Activated CD8-positive, alpha-beta memory T cell treated with anti-CD3 and anti-CD28 coated beads for 48 hours (primary cell): ENCODE measurements around the gene ZNHIT3.
"Not testable (repeated sequence)": the region's sequence is repeated elsewhere in the genome, so short reads cannot be mapped to it uniquely, and the experiment has no call there.

Experiments
- DNase-seq, 3 experiments: peaks; one replicate each; pipeline ENCODE4 v3.0.0-alpha.2; 2020; ENCODE audit warnings: low read depth in 2 of 3, low spot score in 2 of 3

Gene ZNHIT3

DNA sequence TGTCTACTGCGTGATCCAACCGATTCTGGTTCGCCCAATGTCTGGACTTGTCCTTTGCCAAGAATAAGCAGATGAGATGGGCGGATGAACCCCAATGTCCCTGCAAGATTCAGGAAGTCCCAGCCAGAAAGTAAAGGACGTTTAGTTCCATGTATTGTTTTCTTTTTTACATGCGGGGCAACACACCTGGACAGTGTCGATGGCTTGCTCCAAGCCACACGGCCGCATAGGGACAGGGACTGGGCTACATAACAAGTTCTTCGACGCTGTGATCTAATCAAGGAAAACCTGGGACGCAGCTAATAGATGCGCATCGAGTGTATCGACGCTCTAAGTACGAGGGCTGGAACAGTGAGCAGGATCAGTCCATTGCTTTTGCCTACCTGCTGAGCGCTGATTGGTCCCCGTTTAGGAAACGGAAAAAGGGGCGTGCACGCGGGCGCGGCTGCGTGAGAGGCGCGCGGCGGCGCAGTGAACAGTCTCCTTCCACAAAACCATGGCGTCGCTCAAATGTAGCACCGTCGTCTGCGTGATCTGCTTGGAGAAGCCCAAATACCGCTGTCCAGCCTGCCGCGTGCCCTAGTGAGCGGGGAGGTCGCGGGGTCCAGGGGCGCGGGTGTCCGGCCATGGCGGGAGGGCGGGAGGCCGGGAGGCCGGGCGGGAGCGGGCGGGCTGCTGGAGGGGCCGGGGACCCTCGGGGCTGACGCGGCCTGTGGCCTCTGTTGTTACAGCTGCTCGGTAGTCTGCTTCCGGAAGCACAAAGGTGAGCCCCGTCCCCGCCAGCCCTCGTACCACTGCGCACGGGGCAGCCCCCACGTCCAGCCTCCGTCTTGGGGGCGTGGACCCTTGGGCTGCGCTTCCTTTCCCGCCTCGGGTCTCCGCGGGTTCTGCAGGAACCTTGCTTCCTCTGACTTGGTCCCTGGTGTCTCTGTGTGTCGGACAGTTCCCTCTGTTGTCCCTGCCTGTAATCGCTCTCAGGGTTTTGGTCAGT lies at the start of gene ZNHIT3:
TSS of gene ZNHIT3 (plus strand) at position 478 of the 991 bp plus-strand sequence. CDS start at position 497, 19 bp downstream.
- peak; percentile 66 to 72 (median 68) for DNase-seq

DNA sequence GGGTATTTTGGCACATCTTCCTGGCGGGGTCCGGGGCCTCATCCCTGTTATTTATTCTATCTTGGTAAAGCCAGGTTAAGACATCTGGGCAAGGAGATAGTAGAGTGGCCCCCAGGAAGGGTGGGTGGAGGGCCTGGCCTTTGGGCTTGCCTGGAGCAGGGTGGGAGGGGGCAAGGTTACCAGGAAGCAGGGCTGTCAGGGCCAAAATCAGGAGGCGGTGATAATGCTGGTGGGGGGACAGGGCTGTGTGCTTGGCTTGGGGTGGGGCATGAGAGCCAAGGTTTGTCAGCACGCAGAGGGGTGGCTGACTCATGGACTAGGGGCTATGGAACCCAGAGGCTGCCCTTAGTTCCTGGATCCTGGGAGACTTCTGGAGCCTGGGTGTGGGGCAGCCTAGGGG lies 44.7 kb upstream of the ZNHIT3 start:
- DNase-seq: not testable (repeated sequence)

DNA sequence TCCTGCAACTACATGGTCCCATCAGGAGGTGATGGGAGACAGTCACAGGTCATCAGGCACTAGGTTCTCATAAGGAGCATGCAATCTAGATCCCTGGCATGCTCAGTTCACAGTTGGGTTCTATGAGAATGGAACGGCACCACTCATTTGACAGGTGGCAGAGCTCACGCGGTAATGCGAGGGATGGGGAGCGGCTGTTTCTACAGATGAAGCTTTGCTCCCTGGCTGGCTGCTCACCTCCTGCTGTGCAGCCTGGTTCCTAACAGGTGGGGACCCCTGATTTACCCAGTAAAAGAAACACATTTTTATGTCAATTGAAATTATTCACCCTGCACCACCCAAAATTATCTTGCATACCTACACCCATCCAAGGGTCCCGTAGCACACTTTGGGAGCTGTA lies 42.7 kb upstream of the ZNHIT3 start:
- no peak for DNase-seq

DNA sequence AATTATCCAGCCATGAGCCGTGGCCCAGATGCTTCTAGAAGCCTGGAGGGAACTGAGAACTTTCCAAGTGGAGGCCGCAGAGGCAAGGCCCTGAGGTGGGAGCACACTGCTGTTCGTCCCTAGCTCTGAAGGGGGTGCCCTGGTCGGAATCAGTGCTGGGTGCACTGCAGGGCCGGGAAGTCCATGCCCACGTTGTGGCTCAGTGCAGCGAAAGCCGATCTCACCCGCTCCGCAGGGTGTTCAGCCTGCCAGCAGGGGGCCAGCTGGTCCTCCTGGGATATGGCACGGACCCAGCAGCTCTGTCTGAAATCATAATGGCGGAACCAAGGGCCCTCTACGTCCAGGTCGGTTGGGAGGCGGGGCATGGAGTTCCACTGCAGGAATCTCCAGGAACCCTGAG lies 36.5 kb upstream of the ZNHIT3 start:
- not testable (repeated sequence) for DNase-seq

DNA sequence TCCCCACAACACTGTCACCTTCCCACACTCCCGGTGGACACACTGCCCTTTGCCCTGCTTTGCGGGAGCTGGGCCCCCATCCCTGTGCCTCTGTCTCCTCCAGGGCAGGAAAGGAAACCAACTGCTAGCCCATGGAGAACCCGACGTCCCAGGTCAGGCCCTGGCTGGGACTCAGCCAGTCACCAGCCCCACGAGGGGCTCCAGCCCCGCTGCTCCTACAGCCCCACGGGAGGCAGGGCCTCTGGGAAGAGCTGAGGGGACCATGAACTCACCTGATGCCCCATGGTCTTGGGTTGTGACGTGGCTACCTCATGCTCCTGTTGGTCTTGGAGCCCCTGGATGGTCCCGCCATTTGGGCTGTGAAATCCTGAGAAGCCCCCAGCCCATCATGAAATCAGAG lies 33.6 kb upstream of the ZNHIT3 start:
- not testable (repeated sequence) for DNase-seq

DNA sequence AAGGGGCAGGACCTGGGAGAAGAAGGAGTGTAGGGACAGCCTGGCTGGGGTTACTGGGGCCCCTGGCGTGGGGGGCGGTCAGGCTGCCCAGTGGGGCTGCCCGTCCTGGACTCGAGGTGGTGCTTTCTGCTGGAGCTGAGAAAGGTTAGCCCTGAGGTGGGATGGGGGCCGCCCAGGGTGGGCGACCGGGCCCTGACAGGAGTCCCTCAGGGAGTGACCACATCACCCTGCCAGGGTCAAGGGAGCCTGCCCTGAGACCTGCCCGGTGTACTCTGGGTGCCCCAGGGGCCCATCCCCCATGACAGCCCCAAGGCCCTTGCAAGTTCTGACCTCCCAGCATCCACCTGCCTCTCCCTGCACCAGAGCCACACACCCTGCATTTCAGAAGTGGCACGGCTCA lies 28.8 kb upstream of the ZNHIT3 start:
- not testable (repeated sequence) for DNase-seq

DNA sequence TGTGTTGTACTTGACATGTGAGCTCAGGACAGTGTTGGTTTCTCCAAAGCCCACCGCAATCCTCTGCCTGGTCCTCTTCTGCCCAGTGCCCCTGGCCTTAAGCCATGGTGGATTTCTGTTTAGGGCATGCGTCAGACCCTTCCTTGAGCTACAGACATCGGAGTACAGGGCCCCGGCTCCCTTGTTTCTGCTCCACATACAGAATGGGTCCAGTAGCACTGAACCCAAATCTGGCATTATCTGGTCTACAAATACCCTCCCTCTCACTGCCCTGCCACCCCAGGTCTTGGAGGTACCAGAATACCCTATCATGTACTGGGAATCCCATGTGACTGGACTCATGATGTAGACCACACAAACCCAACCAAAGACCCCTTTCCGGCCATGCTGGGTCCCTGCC lies 27.4 kb upstream of the ZNHIT3 start:
- DNase-seq: no peak

DNA sequence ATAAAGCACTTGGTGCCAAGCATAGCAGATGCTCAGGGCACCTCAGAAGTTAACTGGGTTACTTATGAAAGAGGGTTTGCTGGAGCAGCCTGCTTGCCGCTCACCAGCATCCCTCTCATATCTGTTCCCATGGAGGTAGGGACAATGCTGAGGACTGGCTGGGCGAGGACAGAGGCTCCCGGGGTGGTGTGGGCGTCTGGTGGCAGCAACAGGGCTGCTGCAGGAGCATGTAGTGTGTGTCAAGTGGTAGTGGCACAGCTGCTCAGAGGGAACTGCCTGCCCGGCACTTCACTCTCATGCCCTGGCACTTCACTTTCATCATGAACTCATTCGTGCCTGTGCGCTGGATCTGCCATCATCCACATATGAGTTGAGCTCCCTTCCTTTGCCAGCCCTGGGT lies 26.9 kb upstream of the ZNHIT3 start:
- no peak for DNase-seq

DNA sequence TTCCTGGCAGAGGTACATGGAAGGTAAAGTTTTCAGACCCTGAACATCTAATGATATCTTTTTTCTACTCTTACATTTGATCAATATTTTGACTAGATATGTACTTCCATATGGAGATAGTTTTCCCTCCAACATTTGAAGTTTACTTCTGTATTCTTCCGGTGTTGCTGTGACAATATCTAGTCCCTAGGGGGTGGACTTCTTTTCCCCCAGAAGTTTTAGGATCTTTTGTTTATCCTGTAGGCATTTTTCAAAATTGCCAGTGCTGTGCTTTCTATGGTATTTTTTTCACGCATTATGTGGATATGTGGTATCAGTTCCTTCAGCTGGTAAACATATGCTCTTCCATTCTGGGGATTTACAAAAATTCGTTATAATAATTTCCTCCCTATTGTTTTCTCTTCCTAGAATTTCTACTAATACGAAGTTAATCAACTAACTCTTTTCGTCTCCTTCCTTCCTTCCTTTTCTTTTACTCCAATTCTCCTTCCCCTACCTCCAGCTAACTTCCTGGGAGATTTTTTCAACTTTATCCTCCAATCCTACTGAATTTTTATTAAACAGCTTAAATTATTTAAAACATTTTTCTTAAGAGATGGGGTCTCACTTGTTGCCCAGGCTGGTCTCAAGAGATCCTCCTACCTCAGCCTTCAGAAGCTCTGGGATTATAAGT lies 26.1 kb upstream of the ZNHIT3 start:
- DNase-seq: no peak

DNA sequence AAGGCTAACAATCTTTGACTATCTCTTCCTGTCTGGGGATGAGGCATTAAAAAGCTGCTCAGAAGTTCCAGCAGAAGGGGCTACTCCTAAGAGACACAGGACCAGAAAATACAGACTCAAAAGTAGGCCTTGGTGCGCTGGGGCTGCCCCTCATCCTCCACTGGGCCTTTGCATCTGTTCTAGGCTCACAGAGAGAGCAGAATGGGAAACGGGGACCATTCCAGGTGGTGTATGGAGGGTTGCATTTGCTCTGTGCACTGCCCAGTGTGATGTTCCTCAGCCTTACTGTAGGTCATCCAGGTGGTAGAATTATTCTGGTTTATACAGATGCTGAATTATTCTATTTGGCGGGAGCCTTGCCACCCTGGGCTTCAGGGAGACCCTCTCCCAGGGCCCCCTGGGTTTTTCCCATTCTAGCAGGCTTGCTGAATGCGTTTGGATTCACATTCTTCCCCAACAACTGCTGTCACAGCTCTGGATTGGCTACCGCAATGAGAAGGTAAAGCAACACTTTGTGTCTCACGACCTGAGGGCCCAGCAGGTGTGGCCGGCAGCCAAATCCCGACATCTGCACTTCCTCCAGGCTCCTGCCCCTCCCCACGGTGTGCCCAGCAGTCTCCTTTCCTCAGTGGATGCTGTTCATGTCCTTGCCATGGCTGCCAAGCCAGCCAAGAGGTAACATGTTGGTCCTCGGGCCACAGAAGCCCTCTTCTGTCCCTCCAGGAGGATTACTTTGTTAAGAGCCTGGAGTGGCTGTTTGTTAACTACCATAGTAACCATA lies 25.0 kb upstream of the ZNHIT3 start:
- DNase-seq: no peak

DNA sequence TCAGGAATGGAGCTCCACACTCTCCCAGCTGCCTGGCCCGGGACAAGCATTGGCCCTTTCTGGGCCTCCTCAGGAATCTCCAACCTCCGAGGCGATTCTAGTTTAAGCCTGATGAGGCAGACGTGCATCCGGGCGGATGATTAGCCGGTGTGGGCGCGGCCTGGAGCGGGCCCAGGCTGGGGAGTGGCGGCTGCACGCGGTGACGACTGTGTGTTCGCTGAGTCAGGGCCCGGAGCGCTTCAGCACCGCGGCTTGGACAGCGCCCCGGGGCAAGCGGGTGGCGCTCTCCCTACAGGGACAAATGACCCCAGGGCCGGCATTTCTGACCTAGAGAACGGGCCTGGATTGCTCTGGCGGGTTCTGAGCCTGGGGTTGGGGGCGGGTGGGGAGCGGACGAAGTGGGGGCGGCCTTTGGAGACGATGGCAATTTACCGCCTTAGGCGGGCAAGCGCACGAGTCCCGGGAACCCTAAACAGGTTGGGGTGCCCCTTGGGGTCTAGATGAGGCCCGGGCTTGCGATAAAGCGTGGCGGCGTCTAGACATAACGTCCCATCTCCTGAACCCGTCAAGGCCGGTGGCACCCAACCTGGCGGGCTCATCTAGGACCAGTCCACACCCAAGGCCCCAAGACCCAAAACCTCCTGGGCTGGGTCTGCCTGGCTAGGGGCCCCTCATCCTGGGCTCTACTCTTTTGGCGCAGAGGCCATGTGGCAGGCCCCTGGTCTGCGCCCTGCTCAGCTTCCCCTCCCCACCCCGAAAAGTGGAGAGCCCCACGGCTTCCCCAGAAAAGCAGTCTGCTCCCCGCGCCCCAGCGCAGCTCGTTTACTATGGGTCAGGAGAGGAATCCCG lies 22.3 kb upstream of the ZNHIT3 start:
- DNase-seq: peak in 1 of 3 experiments; percentile 41

DNA sequence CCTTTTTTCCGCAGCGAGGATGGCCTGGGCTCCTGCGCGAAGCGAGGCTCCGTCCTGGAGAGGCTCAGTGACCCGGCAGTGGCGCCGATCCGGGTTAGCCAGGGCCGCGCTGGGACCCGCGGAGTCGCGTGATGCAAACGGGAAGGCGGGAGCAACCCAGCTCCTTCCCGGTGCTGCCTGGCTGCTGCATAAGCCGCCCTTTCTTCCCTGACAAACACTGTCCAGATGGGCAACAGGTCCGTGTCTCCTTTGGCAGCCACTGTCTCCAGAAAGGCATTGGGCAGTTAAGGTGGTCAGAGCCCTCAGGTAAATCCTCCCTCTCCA lies 21.8 kb upstream of the ZNHIT3 start:
- DNase-seq: no peak

DNA sequence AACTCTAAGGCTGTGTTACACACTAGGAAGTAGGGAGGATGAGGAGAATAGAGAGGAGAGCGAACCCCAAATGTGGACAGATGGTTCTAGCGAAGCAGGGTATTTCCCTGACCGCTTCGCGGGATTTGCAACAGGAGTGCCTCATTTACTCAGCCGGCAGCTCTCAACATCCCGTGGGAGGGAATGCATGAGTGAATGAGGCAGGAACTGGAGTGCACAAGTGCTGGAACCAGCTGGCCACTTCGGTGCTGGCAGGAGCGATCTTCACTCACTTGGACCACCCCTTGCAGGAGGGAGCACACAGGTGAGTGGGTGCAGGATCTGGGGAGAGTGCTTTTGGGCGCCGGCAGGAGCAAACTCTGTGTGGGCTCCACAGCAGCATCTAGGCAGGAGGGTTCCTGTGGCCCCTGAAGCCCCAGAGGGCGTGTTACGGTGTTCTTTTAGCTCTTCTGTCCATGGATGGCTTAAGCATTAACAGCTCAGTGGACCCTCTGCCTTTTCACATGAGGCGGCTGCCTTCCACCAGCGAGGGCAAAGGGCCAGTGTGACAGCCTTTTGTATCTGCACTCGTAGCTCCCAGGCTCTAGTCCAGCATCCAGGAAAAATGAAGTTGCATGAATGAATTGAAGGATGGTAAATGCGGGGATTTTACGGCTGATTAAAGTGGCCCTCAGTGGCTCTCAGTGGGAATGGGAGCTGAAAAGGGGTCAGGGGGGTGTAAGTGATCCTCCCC lies 17.4 kb upstream of the ZNHIT3 start:
- DNase-seq: no peak

DNA sequence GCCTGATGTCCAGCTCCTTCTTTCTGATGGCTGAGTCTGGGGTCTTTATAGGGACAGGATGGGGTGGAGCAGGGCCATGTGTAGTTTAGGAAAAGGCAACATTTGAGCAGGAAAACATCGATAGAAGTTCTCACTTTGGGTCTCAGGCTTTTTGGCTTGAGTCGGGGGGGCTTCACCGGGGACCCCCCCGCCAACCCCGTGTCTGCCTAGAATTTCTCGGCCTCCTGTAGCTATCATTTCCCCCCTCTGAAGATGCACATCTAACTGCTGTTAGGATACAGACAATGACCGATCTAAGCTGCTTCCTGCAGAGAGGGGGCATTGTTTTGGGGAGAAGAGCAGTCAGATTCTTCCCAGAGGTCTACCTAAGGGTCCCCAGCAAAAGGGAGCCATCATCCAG lies 16.7 kb upstream of the ZNHIT3 start:
- DNase-seq: no peak

DNA sequence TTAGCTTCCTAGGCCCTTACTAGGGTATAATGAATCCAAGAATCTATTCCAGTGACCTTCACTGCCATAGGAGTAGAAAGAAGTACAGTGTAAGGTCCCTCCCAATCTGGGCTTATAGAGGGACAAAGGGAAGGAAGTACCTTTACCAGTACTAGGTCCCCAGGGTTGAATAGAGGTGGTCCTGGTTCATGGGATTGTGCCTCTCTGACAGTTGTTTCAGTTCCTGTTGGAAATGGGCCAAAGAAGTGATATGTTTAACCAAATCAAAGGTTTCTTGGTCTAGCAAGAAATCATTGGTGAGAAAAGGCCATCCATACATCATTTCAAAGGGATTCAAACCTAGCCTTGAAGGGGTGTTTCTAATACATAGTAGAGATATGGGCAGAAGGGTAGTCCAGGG lies 16.0 kb upstream of the ZNHIT3 start:
- no peak for DNase-seq

DNA sequence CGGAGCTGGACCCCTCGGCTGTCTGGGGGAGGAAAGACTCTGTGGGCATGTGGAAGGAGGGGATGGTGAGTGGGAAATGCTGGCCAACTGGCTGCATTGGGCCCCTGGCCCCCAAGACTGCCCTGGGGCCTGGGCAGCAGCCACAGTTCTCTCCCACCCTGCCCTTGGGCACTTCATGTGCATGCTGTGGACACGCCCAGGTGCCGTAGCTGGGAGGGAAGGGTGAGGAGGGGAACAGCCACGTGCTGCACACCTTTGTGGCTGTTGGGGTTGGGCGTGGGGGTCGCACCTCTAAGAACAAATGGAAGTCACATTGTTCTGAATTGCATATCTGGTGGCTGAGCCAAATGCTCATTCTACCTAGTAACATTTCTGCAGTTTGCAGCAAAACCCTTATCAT lies 11.9 kb upstream of the ZNHIT3 start:
- DNase-seq: no peak

DNA sequence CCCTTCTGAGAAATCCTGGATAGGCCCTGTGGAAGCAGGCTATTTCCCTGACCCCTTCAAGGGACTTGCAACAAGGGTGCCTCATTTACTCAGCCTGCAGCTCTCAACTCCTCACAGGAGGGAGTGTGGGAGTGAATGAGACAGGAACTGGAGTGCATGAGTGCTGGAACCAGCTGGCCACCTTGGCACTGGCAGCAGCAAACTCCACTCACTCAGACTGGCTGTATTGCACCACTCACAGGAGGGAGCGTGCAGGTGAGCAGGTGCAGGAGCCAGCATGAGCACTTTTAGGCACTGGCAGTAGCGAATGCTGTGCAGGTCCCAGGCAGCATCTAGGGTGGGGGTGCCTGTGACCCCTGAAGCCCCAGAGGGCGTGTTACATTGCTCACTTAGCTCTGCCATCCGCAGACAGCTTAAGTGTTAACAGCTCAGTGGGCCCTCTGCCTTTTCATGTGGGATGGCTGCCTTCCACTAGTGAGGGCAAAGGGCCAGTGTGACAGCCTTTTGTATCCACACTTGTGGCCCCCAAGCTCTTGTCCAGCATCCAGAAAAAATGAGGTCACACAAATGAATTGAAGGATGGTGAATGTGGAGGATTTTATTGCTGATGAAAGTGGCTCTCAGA lies 11.0 kb upstream of the ZNHIT3 start:
- DNase-seq: no peak

DNA sequence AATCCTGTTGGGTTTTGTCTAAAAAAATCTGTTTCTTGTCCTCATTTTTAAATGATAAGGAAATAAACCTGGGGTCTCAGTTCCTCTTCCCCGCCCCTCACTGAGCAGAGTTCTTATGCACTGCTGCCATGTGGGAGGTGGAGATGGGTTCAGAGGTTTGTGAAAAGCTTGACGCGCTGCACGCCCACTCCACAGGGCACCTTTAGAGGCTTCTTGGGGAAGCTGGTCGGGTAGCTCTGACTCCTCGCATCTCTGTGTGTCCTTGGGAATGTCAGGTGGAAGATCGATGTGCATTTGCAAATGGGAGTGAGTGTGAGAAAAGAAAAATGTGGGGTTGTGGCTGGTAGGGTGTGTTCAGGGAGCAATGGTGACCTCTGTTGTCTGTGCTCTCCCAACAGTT lies 4.7 kb upstream of the ZNHIT3 start:
- DNase-seq: no peak

DNA sequence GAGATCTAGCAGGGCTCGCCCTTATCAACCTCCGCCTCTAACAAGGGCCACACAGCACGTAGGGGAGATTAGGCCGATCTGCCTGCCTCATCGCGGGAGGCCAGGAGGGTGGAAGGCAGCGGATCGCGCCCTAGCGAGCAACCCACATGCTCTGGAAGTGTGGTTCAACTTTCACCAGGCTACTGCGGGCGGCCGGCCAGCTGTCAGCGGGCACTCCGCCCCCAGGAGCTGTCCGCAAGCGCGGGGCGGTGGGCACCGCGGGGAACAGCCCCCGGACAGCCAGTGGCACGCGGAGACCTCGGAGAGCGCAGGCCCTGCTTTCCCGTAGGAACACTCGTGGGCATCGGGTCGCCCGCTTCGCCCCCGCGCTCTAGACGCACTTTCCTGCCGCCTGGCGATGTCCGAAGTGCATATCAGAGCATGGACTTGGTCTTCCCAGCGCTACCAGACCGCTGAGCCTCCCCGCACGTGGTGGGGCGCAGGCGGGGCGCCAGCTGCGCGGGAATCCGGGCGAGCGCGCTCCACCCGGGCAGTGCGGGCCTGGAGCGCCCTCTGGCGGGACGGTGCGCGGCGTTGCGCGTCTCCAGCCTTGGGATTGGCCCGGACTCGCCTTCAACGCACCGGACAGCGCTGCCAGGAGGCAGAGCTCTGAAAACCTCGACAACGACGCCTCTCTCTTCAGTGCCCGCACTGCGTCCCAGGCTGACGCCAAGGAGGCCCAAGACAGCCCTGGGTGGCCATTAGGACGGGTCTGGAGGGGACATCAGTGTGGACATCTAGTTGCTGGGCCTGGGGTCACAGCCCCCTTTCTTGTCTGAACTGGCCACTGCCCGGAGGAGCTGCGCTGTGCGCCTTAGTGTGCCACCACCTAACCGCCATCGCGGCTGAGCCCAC lies 3.6 kb upstream of the ZNHIT3 start:
- DNase-seq: peak; percentile 69 to 86 (median 74)
